PC-3 (cell line): ENCODE measurements around the gene FPR2.

Experiments
- EZH2 ChIP-seq: fragments of 300-600 bp; sonication (generic); IDR thresholded peaks from one replicate; pipeline ENCODE4 v1.6.1; 2017; ENCODE audit warnings: antibody characterized with exemption, mild to moderate bottlenecking, low read length; ENCODE audit not compliant: unreplicated experiment
- EZH2phosphoT487 ChIP-seq: fragments of 300-600 bp; sonication (generic); IDR thresholded peaks from 2 replicates; pipeline ENCODE4 v1.6.1; 2018; ENCODE audit warnings: mild to moderate bottlenecking, antibody characterized with exemption, low read length, borderline replicate concordance
- TF ChIP-seq, protein P1 (sequence below): fragments of 300-600 bp; sonication (generic); conservative IDR thresholded peaks from 2 replicates; pipeline ENCODE4 v1.5.1; 2017; ENCODE audit warnings: antibody characterized with exemption, low read depth, mild to moderate bottlenecking, low read length

DNA sequence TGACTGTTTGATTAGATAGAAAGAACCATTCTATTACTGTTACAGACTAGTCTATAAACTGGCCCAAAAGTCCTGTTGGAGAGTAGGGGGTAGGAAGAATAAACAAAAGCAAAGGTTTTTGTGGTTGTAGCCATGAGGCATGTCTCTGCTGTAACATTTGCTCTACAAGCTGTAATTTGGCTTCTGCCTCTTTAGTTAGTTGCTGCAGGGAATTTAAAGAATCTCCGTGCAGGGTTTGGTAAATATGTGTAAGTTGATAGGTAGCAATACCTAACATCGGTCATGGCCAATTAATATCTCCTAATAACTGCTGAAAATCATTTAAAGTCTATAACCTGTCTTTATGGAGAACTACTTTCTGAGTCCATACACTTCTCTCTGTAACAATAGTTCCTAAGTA, 46.9 kb downstream of the FPR2 start:
- TF ChIP-seq, protein P1, sequence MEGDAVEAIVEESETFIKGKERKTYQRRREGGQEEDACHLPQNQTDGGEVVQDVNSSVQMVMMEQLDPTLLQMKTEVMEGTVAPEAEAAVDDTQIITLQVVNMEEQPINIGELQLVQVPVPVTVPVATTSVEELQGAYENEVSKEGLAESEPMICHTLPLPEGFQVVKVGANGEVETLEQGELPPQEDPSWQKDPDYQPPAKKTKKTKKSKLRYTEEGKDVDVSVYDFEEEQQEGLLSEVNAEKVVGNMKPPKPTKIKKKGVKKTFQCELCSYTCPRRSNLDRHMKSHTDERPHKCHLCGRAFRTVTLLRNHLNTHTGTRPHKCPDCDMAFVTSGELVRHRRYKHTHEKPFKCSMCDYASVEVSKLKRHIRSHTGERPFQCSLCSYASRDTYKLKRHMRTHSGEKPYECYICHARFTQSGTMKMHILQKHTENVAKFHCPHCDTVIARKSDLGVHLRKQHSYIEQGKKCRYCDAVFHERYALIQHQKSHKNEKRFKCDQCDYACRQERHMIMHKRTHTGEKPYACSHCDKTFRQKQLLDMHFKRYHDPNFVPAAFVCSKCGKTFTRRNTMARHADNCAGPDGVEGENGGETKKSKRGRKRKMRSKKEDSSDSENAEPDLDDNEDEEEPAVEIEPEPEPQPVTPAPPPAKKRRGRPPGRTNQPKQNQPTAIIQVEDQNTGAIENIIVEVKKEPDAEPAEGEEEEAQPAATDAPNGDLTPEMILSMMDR = no peak
- TF ChIP-seq EZH2 (no peak), EZH2phosphoT487 (no peak)
